NCI-H1048 (cell line): ENCODE results near the gene RNF212B.

Experiments used
- DNase-seq: peaks from one replicate; lab custom pipeline; 2025; lab: John Stamatoyannopoulos, UW

Gene RNF212B

GRCh38 chr14:23321572-23322547 is 84.1 kb downstream of the RNF212B start:
- DNase-seq = no peak
